Measurements from ENCODE around the gene RAB2B.
A peak's percentile ranks its signal among the peaks of the same experiment; 100 is the strongest.
"Not testable (repeated sequence)": the region's sequence is repeated elsewhere in the genome, so short reads cannot be mapped to it uniquely, and the experiment has no call there.

RAB2B gene

GRCh38 chr14:21486640-21487087, 9.9 kb upstream of the RAB2B start:
- DNase-seq = no peak

GRCh38 chr14:21476523-21476924, 235 bp downstream of the RAB2B start:
- no peak for DNase-seq

GRCh38 chr14:21475767-21476522, 814 bp downstream of the RAB2B start:
- no peak for DNase-seq

GRCh38 chr14:21467616-21468015, 9.1 kb downstream of the RAB2B start:
- DNase-seq = no peak

GRCh38 chr14:21455912-21456667, 20.7 kb downstream of the RAB2B start, which contains the start of gene CHD8:
CHD8 (minus strand) TSS chr14:21456123; CDS start chr14:21431643, 24,480 bp downstream.
- DNase-seq = peak; percentile 100

GRCh38 chr14:21455592-21455911, 21.2 kb downstream of the RAB2B start:
- DNase-seq = no peak

- no peak for DNase-seq
Measured at GRCh38 chr14:21454843-21455544, 21.8 kb downstream of the RAB2B start.

GRCh38 chr14:21449899-21450216, 26.9 kb downstream of the RAB2B start:
- DNase-seq = no peak

GRCh38 chr14:21442657-21443056, 34.1 kb downstream of the RAB2B start:
- not testable (repeated sequence) for DNase-seq

GRCh38 chr14:21440859-21441258, 35.9 kb downstream of the RAB2B start:
- no peak for DNase-seq

- peak; percentile 98 for DNase-seq
Measured at GRCh38 chr14:21437063-21437901, 39.5 kb downstream of the RAB2B start.

GRCh38 chr14:21436567-21437062, 40.1 kb downstream of the RAB2B start:
- DNase-seq = no peak

GRCh38 chr14:21431126-21431525, 45.6 kb downstream of the RAB2B start:
- DNase-seq = no peak

GRCh38 chr14:21428930-21429329, 47.8 kb downstream of the RAB2B start:
- no peak for DNase-seq

- no peak for DNase-seq
Measured at GRCh38 chr14:21426692-21427091, 50.1 kb downstream of the RAB2B start.

GRCh38 chr14:21419528-21419927, 57.2 kb downstream of the RAB2B start:
- DNase-seq = no peak

- no peak for DNase-seq
Measured at GRCh38 chr14:21415329-21415728, 61.4 kb downstream of the RAB2B start.

GRCh38 chr14:21414137-21414631, 62.6 kb downstream of the RAB2B start:
- no peak for DNase-seq
